Raji (cell line): ENCODE measurements around the gene ZNF189.

ENCODE experiments used
- POLR2A ChIP-seq: IDR thresholded peaks from 2 replicates; pipeline ENCODE4 v1.6.1; 2011; ENCODE audit warnings: low read depth, low read length, control low read depth; ENCODE audit not compliant: insufficient read depth

The ZNF189 gene

GRCh38 chr9:101427957-101428655 lies 29.5 kb downstream of the ZNF189 start:
- TF ChIP-seq POLR2A = no peak

- TF ChIP-seq POLR2A = no peak
Measured at GRCh38 chr9:101428909-101429308, 30.3 kb downstream of the ZNF189 start.

- no peak for TF ChIP-seq POLR2A
Measured at GRCh38 chr9:101429736-101430135, 31.1 kb downstream of the ZNF189 start.

- no peak for TF ChIP-seq POLR2A
Measured at GRCh38 chr9:101432171-101432570, 33.5 kb downstream of the ZNF189 start.

- no peak for TF ChIP-seq POLR2A
Measured at GRCh38 chr9:101432740-101433139, 34.1 kb downstream of the ZNF189 start.

GRCh38 chr9:101433229-101433628 lies 34.6 kb downstream of the ZNF189 start:
- TF ChIP-seq POLR2A = no peak

GRCh38 chr9:101434998-101435397 lies 36.3 kb downstream of the ZNF189 start:
- no peak for TF ChIP-seq POLR2A

GRCh38 chr9:101435601-101436079 lies 37.0 kb downstream of the ZNF189 start, which contains the start of gene ALDOB:
Gene ALDOB, minus strand, starts transcription at chr9:101435774. Its CDS starts 4,887 bp downstream, at chr9:101430887.
- TF ChIP-seq POLR2A = no peak

GRCh38 chr9:101437806-101438232 lies 39.2 kb downstream of the ZNF189 start:
- no peak for TF ChIP-seq POLR2A

- no peak for TF ChIP-seq POLR2A
Measured at GRCh38 chr9:101438523-101438922, 39.9 kb downstream of the ZNF189 start.

- no peak for TF ChIP-seq POLR2A
Measured at GRCh38 chr9:101440714-101441230, 42.1 kb downstream of the ZNF189 start.

GRCh38 chr9:101442318-101442717 lies 43.7 kb downstream of the ZNF189 start:
- no peak for TF ChIP-seq POLR2A

GRCh38 chr9:101442736-101443135 lies 44.1 kb downstream of the ZNF189 start:
- no peak for TF ChIP-seq POLR2A

- no peak for TF ChIP-seq POLR2A
Measured at GRCh38 chr9:101443364-101443771, 44.7 kb downstream of the ZNF189 start.

GRCh38 chr9:101445353-101446029 lies 46.8 kb downstream of the ZNF189 start:
- TF ChIP-seq POLR2A = no peak

- no peak for TF ChIP-seq POLR2A
Measured at GRCh38 chr9:101446732-101447131, 48.1 kb downstream of the ZNF189 start.

GRCh38 chr9:101448680-101449070 lies 50.0 kb downstream of the ZNF189 start:
- no peak for TF ChIP-seq POLR2A
